GM18861 (cell line): ENCODE data around the gene TJAP1.
"Not testable (repeated sequence)": the region's sequence is repeated elsewhere in the genome, so short reads cannot be mapped to it uniquely, and the experiment has no call there.

Experiments used
- ATAC-seq: cut with Tn5 transposase; IDR thresholded peaks from one replicate; pipeline ENCODE4 v1.9.1; 2021; ENCODE audit not compliant: unreplicated experiment

TJAP1 gene

GRCh38 chr6:43523284-43523683, 45.9 kb downstream of the TJAP1 start:
- no peak for ATAC-seq

DNA sequence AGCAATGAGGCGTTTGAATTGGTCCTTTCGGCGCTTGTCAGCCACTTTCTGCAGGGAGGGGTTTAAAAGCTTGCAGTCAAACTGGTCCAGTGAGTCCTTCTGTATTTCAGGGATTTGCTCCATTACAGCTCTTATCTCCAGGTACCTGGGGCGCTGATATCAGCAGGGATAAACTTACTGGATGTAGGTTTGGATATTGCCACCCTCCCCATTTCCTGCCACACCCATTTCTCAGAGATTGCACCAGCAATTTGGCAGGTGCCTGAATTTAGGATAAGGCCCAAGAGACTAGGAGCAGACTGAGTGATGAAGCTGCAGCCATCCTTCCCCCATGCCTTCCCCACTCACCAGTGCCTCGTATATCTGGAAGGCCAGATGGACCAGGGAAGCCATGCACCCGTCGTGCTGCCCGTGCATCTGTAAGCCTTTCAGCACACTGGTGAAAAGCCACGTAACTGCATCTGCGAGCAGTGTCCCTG, 47.2 kb downstream of the TJAP1 start:
- ATAC-seq = no peak

- ATAC-seq = no peak
Measured at GRCh38 chr6:43532201-43532600, 54.8 kb downstream of the TJAP1 start.

DNA sequence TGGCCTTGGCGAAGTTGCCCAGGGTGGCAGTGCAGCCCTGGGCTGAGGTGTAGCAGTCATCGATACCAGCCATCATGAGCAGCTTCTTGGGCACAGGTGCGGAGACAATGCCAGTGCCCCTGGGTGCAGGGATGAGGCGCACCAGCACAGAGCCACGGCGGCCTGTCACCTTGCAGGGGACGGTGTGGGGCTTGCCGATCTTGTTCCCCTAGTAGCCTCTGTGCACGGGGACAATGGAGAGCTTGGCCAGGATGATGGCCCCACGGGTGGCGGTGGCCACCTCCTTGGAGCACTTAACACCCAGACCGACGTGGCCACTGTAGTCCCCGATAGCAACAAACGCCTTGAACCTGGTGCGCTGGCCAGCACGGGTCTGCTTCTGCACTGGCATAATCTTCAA, 61.6 kb downstream of the TJAP1 start:
- ATAC-seq = not testable (repeated sequence)

DNA sequence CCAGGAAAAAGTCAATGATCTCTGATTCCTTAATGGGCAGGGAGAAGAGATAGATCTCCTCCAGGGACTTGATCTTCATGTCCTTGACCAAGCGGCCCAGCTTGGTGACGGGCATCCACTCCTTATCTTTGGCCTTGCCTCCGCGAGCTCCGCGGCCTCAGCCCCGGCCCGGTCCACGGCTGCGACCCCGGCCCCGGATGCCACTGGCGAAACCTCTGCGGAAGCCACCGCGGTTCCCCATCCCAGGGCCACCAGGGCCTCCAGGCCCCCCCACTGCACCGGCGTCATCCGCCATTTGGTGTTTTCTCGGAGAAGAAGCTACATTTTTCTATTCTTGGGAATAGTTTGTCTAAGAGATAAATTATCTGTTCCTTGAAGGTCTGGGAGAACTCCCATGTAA, 62.0 kb downstream of the TJAP1 start:
- not testable (repeated sequence) for ATAC-seq

GRCh38 chr6:43540507-43540906, 63.1 kb downstream of the TJAP1 start:
- no peak for ATAC-seq

DNA sequence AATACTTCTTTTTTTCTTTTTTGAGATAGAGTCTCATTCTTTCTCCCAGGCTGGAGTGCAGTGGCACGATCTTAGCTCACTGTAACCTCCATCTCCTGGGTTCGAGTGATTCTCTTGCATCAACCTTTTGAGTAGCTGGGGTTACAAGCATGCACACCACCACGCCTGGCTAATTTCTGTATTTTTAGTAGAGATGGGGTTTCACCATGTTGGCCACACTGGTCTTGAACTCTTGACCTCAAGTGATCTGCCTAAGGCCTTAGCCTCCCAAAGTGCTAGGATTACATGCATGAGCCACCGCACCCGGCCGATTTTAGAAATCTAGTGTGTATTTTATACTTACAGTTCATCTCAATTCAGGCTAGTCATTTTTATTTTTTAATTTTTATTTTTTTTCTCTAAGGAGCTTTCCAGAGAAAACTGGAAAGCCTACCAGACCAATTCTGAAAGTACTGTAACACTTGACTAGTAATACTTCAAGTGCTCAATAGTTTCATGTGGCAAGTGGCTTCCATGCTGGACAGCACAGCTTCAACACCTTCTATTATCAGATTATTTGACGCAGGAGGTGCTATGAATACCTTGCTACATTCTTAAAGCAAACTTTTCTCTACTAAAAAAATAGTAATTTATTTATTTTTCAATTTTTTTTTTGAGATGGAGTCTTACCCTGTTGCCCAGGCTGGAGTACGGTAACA, 64.6 kb downstream of the TJAP1 start:
- ATAC-seq = no peak

DNA sequence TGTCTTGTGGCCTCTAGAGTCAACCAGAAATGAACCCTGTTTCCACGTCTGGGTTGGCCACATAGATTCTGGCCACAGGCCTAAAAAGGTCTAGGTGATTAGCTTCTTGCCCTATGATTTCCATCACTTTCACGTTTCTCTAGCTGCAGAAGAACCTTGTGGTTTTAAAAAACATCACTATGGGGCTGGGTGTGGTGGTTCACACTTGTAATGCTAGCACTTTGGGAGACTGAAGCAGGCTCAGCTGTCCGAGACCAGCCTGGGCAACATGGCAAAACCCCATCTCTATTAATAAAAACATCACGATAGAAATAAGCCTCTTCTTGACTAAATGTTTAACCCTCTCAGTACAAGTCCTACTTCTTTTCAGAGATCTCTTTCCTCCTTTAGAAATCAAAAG, 67.1 kb downstream of the TJAP1 start:
- ATAC-seq = no peak

- ATAC-seq = no peak
Measured at GRCh38 chr6:43547222-43547621, 69.9 kb downstream of the TJAP1 start.
